HCT116 (cell line): ENCODE measurements around the gene DVL2. TPM values are rescaled to one million over a fixed set of nuclear protein-coding genes. Genes with fewer than 3 reads are reported as not detected.
A peak's percentile ranks its signal among the peaks of the same experiment; 100 is the strongest.

ENCODE experiments used
- ATAC-seq: fragments of 200-7000 bp; cut with Tn5 transposase; 2 replicates; pipeline ENCODE4 v1.9.1; 2020; ENCODE audit warnings: mild to moderate bottlenecking, moderate library complexity
- BruUV-seq: library from RNA; stranded (reverse); fragments of 400-500 nt; replicated peaks from 2 replicates; lab custom pipeline; 2021; lab: Mats Ljungman, UMichigan
- CTCF ChIA-PET: fragments of 300-600 bp; sonication (Branson Sonifier 250); formaldehyde crosslinking; loops from one replicate; lab custom pipeline; 2021; ENCODE audit warnings: antibody characterized with exemption; lab: Charles Lee
- POLR2A ChIA-PET: fragments of 300-600, 350-600 bp; sonication (Branson Sonifier 250); formaldehyde crosslinking; loops from one replicate; lab custom pipeline; 2021; ENCODE audit warnings: antibody characterized with exemption; lab: Charles Lee
- RAD21 ChIA-PET, 2 experiments: fragments of 300-600 bp; sonication (Branson Sonifier 250); formaldehyde crosslinking; loops; one replicate each; lab custom pipeline; 2023; ENCODE audit warnings: low total read pairs in 2 of 2; ENCODE audit not compliant: uncharacterized antibody in 2 of 2, unreplicated experiment in 2 of 2, low non-redundant PET in 1 of 2; lab: Charles Lee
- DNase-seq: peaks from one replicate; pipeline ENCODE4 v3.0.0-alpha.2; 2010; ENCODE audit warnings: low read depth, low spot score
- H2AFZ ChIP-seq: fragments of 200-600 bp; shearing (Covaris generic), sonication (generic); 2 replicates; pipeline ENCODE4 v1.6.1; 2017; ENCODE audit warnings: low read depth, mixed run types, mixed read lengths, antibody characterized with exemption, low read length; ENCODE audit not compliant: poor library complexity, severe bottlenecking
- H3K27ac ChIP-seq: 2 replicates; pipeline ENCODE4 v1.5.1; 2012; ENCODE audit warnings: low read depth, low read length
- H3K27me3 ChIP-seq: fragments of 200-600 bp; sonication (generic); 2 replicates; pipeline ENCODE4 v1.6.1; 2016; ENCODE audit warnings: mixed run types, low read length, mixed read lengths; ENCODE audit not compliant: insufficient read depth
- H3K36me3 ChIP-seq, 2 experiments: fragments of 200-500 bp in 1 of 2; fragments of 200-600 bp in 1 of 2; sonication (Bioruptor generic) in 1 of 2; sonication (generic) in 1 of 2; 2 replicates each; pipeline versions ENCODE4 v1.5.1 to v1.6.1; 2014 to 2016; ENCODE audit warnings: low read length in 2 of 2, inconsistent platforms in 1 of 2, mixed read lengths in 1 of 2, mixed run types in 1 of 2; ENCODE audit not compliant: insufficient read depth in 2 of 2, control insufficient read depth in 1 of 2
- H3K4me1 ChIP-seq, 2 experiments: fragments of 200-600 bp in 1 of 2; sonication (generic) in 1 of 2; 2 replicates each; pipeline versions ENCODE4 v1.5.1 to v1.6.1; 2012 to 2017; ENCODE audit warnings: low read length in 2 of 2, inconsistent platforms in 1 of 2, mild to moderate bottlenecking in 1 of 2, mixed read lengths in 1 of 2, mixed run types in 1 of 2, moderate library complexity in 1 of 2; ENCODE audit not compliant: insufficient read depth in 2 of 2, control insufficient read depth in 1 of 2
- H3K4me2 ChIP-seq: fragments of 200-600 bp; sonication (generic); 2 replicates; pipeline ENCODE4 v1.6.1; 2017; ENCODE audit warnings: mixed run types, low read length, mixed read lengths
- H3K4me3 ChIP-seq, 2 experiments: fragments of 200-600 bp in 1 of 2; sonication (generic) in 1 of 2; replicated peaks in 1 of 2; 2 replicates each; pipeline ENCODE4 v1.5.1; 2011 to 2016; ENCODE audit warnings: low read length in 2 of 2, control low read depth in 1 of 2, low read depth in 1 of 2, mild to moderate bottlenecking in 1 of 2, mixed read lengths in 1 of 2, mixed run types in 1 of 2
- H3K79me2 ChIP-seq: fragments of 200-600 bp; sonication (generic); 2 replicates; pipeline ENCODE4 v1.6.1; 2017; ENCODE audit warnings: mild to moderate bottlenecking, mixed run types, low read length, moderate library complexity, mixed read lengths; ENCODE audit not compliant: insufficient read depth
- H3K9ac ChIP-seq: fragments of 200-600 bp; sonication (generic); 2 replicates; pipeline ENCODE4 v1.6.1; 2016; ENCODE audit warnings: low read length, mixed read lengths
- H3K9me2 ChIP-seq: fragments of 200-600 bp; sonication (generic), shearing (Covaris generic); 2 replicates; pipeline ENCODE4 v1.6.1; 2017; ENCODE audit warnings: mixed run types, mild to moderate bottlenecking, moderate library complexity; ENCODE audit not compliant: insufficient read depth
- H3K9me3 ChIP-seq, 2 experiments: fragments of 200-500 bp in 1 of 2; fragments of 200-600 bp in 1 of 2; sonication (Bioruptor generic) in 1 of 2; sonication (generic) in 1 of 2; 2 replicates each; pipeline ENCODE4 v1.6.1; 2014 to 2017; ENCODE audit warnings: low read length in 2 of 2, mixed read lengths in 2 of 2, inconsistent platforms in 1 of 2, low read depth in 1 of 2, mild to moderate bottlenecking in 1 of 2, mixed run types in 1 of 2, moderate library complexity in 1 of 2; ENCODE audit not compliant: control insufficient read depth in 1 of 2, insufficient read depth in 1 of 2
- H4K20me1 ChIP-seq: fragments of 200-600 bp; sonication (generic), shearing (Covaris generic); 2 replicates; pipeline ENCODE4 v1.6.1; 2017; ENCODE audit warnings: mixed run types, mild to moderate bottlenecking, moderate library complexity; ENCODE audit not compliant: insufficient read depth
- EGR1 ChIP-seq: IDR thresholded peaks from 2 replicates; pipeline ENCODE4 v1.6.1; 2012; ENCODE audit warnings: low read depth
- EZH2phosphoT487 ChIP-seq: fragments of 200-600 bp; IDR thresholded peaks from 2 replicates; pipeline ENCODE4 v1.6.1; 2018; ENCODE audit warnings: antibody characterized with exemption, borderline replicate concordance
- JUND ChIP-seq: IDR thresholded peaks from 2 replicates; pipeline ENCODE4 v1.6.1; 2012
- POLR2AphosphoS5 ChIP-seq: IDR thresholded peaks from 2 replicates; pipeline ENCODE4 v1.6.1; 2011; ENCODE audit warnings: mild to moderate bottlenecking, low read depth, low read length, moderate library complexity
- RAD21 ChIP-seq: IDR thresholded peaks from 2 replicates; pipeline ENCODE4 v1.6.1; 2012; ENCODE audit warnings: low read depth, mild to moderate bottlenecking
- ZFX ChIP-seq: fragments of 450-650 bp; IDR thresholded peaks from 2 replicates; pipeline ENCODE4 v1.6.1; 2017
- intact Hi-C: fragments of 100-400 bp; cut with micrococcal nuclease; formaldehyde crosslinking; loops from 2 replicates; pipeline ENCODE4 v1.10.0; 2022
- total RNA-seq: library from RNA; stranded (reverse); gene quantifications from one replicate; pipeline ENCODE4 v1.2.1, GENCODE V29; 2021; ENCODE audit not compliant: unreplicated experiment

DVL2 gene
- total RNA-seq, 1 experiment from 2014 or later = 69.7 TPM

DNA sequence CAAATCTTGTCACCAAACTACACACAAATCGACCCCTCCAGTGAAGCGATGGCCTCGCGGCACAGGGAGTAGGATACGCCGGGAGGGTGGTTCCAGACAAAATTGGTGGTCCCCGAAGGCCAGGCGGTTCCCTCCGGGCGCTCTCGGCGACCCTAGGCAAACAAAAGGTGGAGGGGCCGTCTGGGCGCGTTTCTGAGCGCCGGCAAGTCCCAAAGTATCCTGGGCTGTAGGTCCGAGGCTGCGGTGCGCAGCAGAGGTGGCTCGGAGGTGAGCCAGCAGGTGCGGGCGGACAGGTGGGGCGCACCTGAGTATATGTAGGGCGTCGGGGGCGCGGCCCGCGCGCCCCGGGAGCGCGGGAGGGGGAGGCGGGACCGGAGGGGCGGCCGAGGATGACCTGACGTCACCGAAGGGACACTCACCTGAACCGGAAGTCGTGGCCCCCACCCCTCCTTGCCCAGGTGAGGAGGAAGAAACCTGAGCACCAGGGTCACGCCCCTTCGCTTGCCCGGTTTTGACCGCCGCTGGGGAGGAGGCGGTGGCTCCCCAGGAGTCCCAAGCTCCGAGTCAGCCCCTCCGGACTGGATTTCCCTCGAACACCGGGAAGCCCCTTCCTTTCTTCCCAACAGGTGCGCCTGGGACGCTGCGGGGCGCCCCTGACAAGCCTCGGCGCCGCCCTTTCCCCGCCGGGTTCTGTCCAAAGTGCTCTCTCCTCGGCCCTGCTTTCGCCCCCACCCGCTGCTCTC, 28.0 kb upstream of the DVL2 start, which contains the start of gene CLDN7 (continued):
- TF ChIP-seq POLR2AphosphoS5 (peak; percentile 100), RAD21 (no peak), EGR1 (peak; percentile 78), EZH2phosphoT487 (no peak)

DNA sequence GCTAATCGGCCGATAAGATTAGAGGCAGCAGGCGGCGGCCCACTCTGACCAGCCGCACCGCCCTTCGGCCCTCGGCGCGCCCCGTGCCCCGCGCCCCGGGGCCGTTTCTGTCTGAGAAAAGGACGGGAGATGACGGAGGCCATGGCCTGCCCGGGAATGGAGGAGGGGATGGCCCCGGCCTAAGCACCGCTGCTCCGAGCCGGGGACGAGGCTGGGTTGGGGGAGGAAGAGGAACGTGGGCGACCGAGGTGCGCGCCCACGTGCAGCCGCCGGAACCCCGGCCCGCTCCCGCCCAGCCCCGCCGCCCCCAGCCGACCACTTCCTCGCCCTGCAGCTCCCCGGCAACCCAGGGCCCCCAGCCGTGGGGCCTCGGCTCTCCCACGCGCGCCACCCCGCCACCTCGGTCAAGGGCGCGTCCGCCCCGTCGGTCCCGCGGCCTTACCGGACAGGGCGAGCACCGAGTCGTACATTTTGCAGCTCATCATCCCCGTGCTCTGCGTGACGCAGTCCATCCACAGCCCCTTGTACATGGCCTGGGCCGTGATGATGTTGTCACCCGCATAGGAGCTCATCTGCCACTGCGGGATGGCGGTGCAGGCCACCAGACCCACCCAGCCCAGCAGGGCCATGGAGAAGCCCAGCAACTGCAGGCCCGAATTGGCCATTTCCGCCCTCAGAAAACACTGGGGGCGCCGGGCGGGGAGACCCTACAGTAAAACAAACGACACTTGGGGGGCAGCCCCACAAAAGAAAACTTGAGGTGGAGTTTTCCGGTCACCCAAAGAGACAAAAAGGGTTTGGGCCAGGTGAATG, 27.3 kb upstream of the DVL2 start:
- intact Hi-C loops = loop anchor here (1.0 to 10.0 kb wide), 4 partner anchors 9 to 173 kb away; partner anchors contain the start of genes ELP5, FGF11, SLC2A4 and TMEM102
- no peaks in the 10 kb centered on the region for H3K9me2 ChIP-seq
- H3K9me3 ChIP-seq = no peaks in the 10 kb centered on the region
- TF ChIP-seq ZFX = peak; percentile 68
- no peak for TF ChIP-seq JUND
- TF ChIP-seq, all 23 proteins: peak for 1
- H3K9ac ChIP-seq = peak overlapping the region; percentile 99
- DNase-seq (no peak), ATAC-seq (peak; percentile 5)
- H3K27me3 ChIP-seq = no peaks in the 10 kb centered on the region
- ChIA-PET CTCF (no interaction called here), RAD21 (no interaction called here), POLR2A (interaction anchor here (1.1 kb wide), 2 partner anchors 24 to 71 kb away, joined by 3 to 7 read pairs; no protein-coding TSS in a partner anchor)
- no peak overlapping the region for H2AFZ ChIP-seq
- H3K4me2 ChIP-seq = peak overlapping the region; percentile 90
- H4K20me1 ChIP-seq = peaks cover 5% of the 10 kb centered on the region; the same call in 1 of the 2 replicates
- peak overlapping the region; percentile 98 to 99 for H3K4me3 ChIP-seq
- H3K79me2 ChIP-seq = peaks cover 54% of the 10 kb centered on the region
- peak overlapping the region; percentile 94 for H3K27ac ChIP-seq
- peaks cover 39 to 62% of the 10 kb centered on the region in 2 experiments for H3K4me1 ChIP-seq
- H3K36me3 ChIP-seq = peaks cover 9 to 25% of the 10 kb centered on the region in 2 experiments
- BruUV-seq = TSS peak; percentile 63
